PFSK-1 (cell line): Measurements from ENCODE around the gene SPEG.

Experiments used
- FOXP2 ChIP-seq: optimal IDR thresholded peaks from 2 replicates; pipeline ENCODE3; 2011; ENCODE audit warnings: borderline replicate concordance, control low read depth, inconsistent platforms; ENCODE audit not compliant: insufficient read depth; ENCODE audit errors: extremely low read length, extremely low read depth
- POLR2AphosphoS5 ChIP-seq: IDR thresholded peaks from 2 replicates; pipeline ENCODE4 v1.6.1; 2012; ENCODE audit warnings: low read depth, mild to moderate bottlenecking, control low read depth, low read length, moderate library complexity
- REST ChIP-seq, 2 experiments: IDR thresholded peaks; 2 replicates each; pipeline versions ENCODE4 v1.6.1 to v1.8.0; 2011 to 2012; ENCODE audit warnings: low read depth in 2 of 2, low read length in 2 of 2, control low read depth in 1 of 2, inconsistent platforms in 1 of 2, mild to moderate bottlenecking in 1 of 2, moderate library complexity in 1 of 2; ENCODE audit not compliant: insufficient read depth in 1 of 2
- SIN3A ChIP-seq: IDR thresholded peaks from 2 replicates; pipeline ENCODE4 v1.6.1; 2012; ENCODE audit warnings: mild to moderate bottlenecking, low read length, moderate library complexity, borderline replicate concordance; ENCODE audit not compliant: insufficient read depth
- TAF1 ChIP-seq: IDR thresholded peaks from 2 replicates; pipeline ENCODE4 v1.6.1; 2012; ENCODE audit warnings: low read length, control low read depth, borderline replicate concordance; ENCODE audit not compliant: insufficient read depth

The SPEG gene

DNA sequence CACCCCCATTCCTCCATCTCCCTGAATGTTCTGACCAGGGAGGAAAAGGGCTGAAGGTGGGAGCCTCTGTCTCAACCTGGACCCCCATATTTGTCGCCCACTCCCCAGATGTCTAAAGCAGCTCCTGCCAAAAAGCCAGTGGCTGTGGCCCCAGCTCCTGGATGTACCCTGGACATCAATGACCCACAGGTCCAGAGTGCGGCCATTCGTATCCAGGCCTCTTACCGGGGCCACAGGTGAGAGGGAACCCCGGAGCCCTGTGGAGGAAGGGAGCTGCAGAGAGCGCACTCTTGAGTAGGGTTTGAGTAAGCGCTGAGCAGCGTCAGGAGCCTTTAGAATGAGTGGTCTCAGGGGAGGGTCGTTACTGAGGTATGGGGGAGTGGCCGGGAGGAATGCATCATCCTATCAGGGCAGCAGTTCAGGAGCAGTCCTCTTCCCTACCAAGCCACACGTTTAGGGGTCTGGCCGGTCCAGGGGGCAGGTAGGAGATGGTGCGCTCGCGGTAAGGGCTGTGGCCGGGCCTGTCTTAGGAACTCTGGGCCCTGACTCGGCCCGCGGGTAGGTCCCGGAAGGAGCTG is 61.7 kb downstream of the SPEG start:
- no peak for TF ChIP-seq REST (IDR thresholded peaks at IDR 0.05; ENCODE audit: insufficient read depth in 1 of 2, low read depth in 2 of 2, low read length in 2 of 2)
- TF ChIP-seq POLR2AphosphoS5 = no peak
- TF ChIP-seq TAF1 = no peak
- TF ChIP-seq SIN3A = no peak
- TF ChIP-seq FOXP2 = no peak

DNA sequence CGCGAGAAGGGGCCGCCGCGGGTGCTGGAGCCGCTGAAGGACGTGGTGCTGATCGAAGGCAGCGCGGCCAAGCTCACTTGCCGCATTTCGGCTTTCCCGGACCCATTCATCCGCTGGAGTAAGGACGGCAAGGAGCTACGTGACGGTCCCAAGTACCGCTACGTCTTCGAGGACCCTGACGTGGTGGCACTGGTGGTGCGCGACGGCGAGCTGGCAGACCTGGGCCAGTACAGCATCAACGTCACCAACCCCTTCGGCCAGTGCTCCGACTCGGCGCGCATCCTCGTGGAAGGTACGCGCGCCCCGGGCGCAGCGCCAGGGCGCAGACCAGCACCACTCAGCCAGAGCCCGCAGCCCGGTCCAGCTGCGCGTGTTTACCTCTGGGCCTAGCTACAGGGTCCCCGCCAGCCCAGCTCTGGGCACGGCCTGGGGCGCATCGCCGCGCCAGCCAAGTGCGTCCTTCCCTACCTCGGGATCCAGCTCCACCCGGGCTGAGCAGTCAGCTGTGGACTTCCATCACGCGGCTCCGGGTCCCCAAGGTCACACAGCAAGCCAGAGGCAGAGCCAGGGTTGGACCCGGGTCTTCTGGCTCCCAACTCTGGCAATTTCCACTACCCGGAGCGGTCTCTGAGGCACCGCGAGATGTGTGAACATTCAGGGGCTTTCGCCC is 62.3 kb downstream of the SPEG start:
- TF ChIP-seq FOXP2 (no peak), SIN3A (no peak), TAF1 (no peak), REST (IDR thresholded peaks at IDR 0.05; ENCODE audit: insufficient read depth in 1 of 2, low read depth in 2 of 2, low read length in 2 of 2) (no peak), POLR2AphosphoS5 (no peak)

DNA sequence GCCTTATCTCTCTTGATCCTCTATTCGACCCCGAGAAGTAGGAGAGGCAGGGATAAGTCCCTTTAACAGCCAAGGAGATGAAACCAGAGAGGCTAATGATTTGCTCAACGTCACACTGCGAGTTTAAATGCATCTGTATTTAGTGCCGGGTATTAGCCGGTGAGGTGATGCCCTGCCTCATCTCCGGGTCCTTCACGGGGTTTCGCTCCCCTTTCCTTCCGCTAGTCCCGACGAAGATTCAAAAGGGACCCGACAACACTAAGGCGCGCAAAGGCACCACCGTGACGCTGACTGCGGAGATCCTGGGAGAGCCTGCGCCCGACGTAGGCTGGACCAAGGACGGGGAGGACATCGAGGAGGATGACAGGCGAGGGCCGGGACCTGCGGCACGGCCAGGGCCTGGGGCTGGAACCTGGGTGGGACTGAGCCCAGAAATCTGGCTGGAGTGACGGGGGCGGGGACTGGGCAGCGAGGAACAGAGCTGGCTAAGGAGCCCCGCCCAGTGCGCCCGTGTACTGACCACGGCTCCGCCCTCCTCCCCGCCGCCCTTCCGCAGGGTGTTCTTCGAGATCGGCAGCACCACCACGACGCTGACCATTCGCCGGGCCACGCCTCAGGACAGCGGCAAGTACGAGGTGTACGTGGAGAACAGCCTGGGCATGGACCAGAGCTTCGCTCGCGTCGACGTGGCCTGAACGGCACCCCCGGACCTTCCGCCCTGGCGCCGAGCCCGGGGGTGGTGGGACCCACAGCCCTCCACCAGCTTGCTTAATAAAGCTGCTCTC is 63.0 kb downstream of the SPEG start:
- TF ChIP-seq SIN3A = no peak
- peak; percentile 38; the same call in 1 of the 2 replicates for TF ChIP-seq POLR2AphosphoS5
- TF ChIP-seq REST (IDR thresholded peaks at IDR 0.05; ENCODE audit: insufficient read depth in 1 of 2, low read depth in 2 of 2, low read length in 2 of 2) = no peak
- peak; percentile 49 for TF ChIP-seq FOXP2
- no peak for TF ChIP-seq TAF1

DNA sequence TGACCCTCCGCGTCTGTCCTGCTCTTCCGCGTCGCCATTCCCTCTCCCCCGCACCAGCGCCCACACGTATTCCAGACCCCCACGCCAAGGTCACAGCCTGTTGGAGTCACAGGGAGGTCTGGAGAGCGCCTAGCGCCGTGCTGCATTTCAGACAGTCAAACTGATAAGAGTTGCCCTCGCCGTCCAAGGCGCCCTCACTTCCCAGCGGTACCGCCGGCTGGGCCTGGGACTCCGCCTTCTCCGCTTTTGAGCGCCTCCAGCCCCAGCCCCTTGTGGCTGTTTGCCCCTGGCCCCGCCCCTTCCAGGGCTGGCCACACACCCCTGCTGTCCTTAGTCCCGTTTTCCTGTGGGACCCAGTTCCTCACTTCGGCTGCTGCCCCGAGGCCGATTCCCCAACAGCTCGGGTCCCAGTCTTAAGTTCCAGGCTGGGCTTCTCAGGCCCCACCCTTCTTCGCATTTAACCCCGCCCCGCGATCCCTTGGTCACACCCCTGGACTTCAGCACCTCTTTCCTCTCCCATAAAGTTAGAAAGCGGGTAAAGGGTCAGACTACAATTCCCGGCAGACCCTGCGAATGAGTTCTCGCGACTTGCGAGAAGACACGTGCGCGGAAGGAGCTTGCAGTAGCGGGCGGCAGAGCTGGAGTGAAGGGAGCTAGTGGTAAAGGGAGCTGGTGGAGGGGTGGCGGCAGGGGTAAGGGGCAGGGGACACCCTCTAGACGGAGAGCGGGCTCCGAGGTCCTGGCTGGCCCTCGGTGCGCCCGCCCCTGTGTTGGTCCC is 63.8 kb downstream of the SPEG start, which contains the start of gene GMPPA:
Gene GMPPA (plus strand): TSS at position 612 of the 778 bp plus-strand sequence. CDS start 1,085 bp downstream, outside the sequence.
- TF ChIP-seq REST (IDR thresholded peaks at IDR 0.05; ENCODE audit: insufficient read depth in 1 of 2, low read depth in 2 of 2, low read length in 2 of 2) (peak in 1 of 2 experiments; percentile 61; a peak in 1 of 4 replicates), SIN3A (peak; percentile 81; the same call in 1 of the 2 replicates), POLR2AphosphoS5 (peak; percentile 87; the same call in 1 of the 2 replicates), FOXP2 (peak; percentile 22), TAF1 (peak; percentile 85; the same call in 1 of the 2 replicates)
